Lower leg skin (tissue), 4 donors: Measurements from ENCODE around the gene FOXL2. TPM values are rescaled to one million over a fixed set of nuclear protein-coding genes. Genes with fewer than 3 reads are reported as not detected.

Experiments used
- DNase-seq, 2 donors: peaks; one replicate each; pipeline ENCODE4 v3.0.0-alpha.2; 2019; ENCODE audit warnings: low spot score in 2 of 2
- H3K4me3 ChIP-seq: fragments of 200-600 bp; sonication (generic); 2 replicates; pipeline ENCODE4 v1.5.1; 2017; ENCODE audit warnings: mild to moderate bottlenecking, low read depth; ENCODE audit not compliant: poor library complexity, severe bottlenecking
- POLR2A ChIP-seq, 2 donors: fragments of 450-650 bp; IDR thresholded peaks; one replicate each; pipeline ENCODE4 v1.6.1; 2016 to 2017; ENCODE audit warnings: antibody characterized with exemption in 2 of 2, mild to moderate bottlenecking in 1 of 2, moderate library complexity in 1 of 2
- WGBS, 2 donors: methylation state at CpG; one replicate each; pipeline ENCODE4 v1.1.5; 2018; 5-methylcytosine and 5-hydroxymethylcytosine counted together
- intact Hi-C: fragments of 100-400 bp; cut with DNase I; formaldehyde crosslinking; loops from one replicate; pipeline ENCODE4 v1.15.0; 2023; ENCODE audit warnings: low total_unique reads
- total RNA-seq, 4 donors: library from RNA; depleted of rRNA; stranded (reverse); fragments of >200 nt; gene quantifications; one replicate each; pipeline ENCODE4 v1.1.0, GENCODE V29; 2016
- TF ChIP-seq, protein P1 (sequence below), 3 donors: fragments of 450-650 bp; IDR thresholded peaks; one replicate each; pipeline ENCODE4 v1.5.1; 2016; ENCODE audit warnings: antibody characterized with exemption in 3 of 3, mild to moderate bottlenecking in 3 of 3, moderate library complexity in 2 of 3

The FOXL2 gene
- total RNA-seq, 4 donors from 2014 or later, result not detected

DNA sequence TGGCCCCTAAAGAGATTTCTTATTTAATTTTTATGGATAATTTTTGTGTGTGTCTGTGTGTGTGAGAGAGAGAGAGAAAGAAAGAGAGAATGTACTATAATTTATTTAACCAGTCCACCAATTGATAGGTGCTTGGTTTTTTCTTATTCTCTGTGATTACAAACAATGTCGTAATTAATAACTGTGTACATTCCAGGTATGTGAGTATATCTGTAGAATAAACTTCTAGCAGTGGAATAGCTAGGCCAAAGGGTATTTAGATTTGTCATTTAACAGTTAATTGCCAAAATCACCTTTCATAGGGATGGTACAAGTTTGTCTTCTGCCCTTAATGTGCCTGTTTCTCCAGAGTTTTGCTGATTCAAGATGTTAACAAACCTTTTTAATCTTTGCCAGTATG, 35.3 kb downstream of the FOXL2 start:
- no peak overlapping the region for H3K4me3 ChIP-seq
- TF ChIP-seq, protein P1, sequence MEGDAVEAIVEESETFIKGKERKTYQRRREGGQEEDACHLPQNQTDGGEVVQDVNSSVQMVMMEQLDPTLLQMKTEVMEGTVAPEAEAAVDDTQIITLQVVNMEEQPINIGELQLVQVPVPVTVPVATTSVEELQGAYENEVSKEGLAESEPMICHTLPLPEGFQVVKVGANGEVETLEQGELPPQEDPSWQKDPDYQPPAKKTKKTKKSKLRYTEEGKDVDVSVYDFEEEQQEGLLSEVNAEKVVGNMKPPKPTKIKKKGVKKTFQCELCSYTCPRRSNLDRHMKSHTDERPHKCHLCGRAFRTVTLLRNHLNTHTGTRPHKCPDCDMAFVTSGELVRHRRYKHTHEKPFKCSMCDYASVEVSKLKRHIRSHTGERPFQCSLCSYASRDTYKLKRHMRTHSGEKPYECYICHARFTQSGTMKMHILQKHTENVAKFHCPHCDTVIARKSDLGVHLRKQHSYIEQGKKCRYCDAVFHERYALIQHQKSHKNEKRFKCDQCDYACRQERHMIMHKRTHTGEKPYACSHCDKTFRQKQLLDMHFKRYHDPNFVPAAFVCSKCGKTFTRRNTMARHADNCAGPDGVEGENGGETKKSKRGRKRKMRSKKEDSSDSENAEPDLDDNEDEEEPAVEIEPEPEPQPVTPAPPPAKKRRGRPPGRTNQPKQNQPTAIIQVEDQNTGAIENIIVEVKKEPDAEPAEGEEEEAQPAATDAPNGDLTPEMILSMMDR (IDR thresholded peaks at IDR 0.05), result no peak
- TF ChIP-seq POLR2A (IDR thresholded peaks at IDR 0.05), result no peak
- 88 to 89% methylated on average over 1 of the region's 1 CpG for WGBS, 2 donors
- intact Hi-C loops, result no loop called here
- DNase-seq, result no peak

- no peak for DNase-seq
- TF ChIP-seq POLR2A (IDR thresholded peaks at IDR 0.05), result no peak
- TF ChIP-seq, protein P1 (IDR thresholded peaks at IDR 0.05), result no peak
- H3K4me3 ChIP-seq, result no peak overlapping the region
- intact Hi-C loops, result no loop called here
Observed at GRCh38 chr3:138909904-138910303, 37.0 kb downstream of the FOXL2 start.

DNA sequence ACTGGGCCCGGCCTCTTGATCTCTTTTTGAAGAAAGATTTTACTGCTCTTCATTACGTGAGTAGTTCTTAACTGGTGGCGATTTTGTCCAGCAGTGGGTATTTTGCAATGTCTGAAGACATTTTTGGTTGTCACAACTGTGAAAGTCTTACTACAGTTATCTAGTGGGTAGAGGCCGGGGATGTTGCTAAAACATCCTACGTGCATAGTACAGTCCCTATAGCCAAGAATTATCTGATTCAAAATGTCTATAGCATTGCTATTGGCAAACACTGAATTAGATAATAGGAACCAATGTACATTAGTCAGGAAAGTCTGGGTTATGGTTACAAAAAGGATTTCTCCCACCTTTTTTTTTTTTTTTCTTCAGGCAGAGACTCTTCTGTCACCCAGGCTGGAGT, 38.1 kb downstream of the FOXL2 start:
- intact Hi-C loops, result no loop called here
- TF ChIP-seq, protein P1 (IDR thresholded peaks at IDR 0.05), result no peak
- DNase-seq, result no peak
- no peak overlapping the region for H3K4me3 ChIP-seq
- WGBS, 2 donors, result 93 to 97% methylated on average over 5 of the region's 5 CpGs

- 86 to 95% methylated on average over 3 of the region's 3 CpGs for WGBS, 2 donors
- intact Hi-C loops, result no loop called here
- H3K4me3 ChIP-seq, result no peak overlapping the region
- no peak for TF ChIP-seq POLR2A (IDR thresholded peaks at IDR 0.05)
- TF ChIP-seq, protein P1 (IDR thresholded peaks at IDR 0.05), result no peak
- DNase-seq, result no peak
Observed at GRCh38 chr3:138907539-138907938, 39.4 kb downstream of the FOXL2 start.

DNA sequence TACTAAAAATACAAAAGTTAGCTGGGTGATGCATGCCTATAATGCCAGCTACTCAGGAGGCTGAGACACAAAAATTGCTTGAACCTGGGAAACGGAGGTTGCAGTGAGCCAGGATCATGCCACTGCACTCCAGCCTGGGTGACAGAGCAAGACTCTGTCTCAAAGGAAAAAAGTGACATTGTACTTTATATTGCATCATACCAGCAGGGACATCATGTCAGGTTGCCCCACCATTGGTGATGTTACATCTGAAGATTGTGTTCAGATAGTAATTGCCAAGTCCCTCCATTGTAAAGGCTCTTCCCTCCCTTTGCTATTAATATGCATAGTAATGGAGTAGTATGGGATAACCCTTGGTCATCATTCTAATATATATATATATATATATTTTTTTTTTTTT, 44.8 kb downstream of the FOXL2 start:
- DNase-seq, result no peak
- intact Hi-C loops, result no loop called here
- H3K4me3 ChIP-seq, result no peak overlapping the region
- TF ChIP-seq, protein P1 (IDR thresholded peaks at IDR 0.05), result no peak
- no peak for TF ChIP-seq POLR2A (IDR thresholded peaks at IDR 0.05)
- WGBS, 2 donors, result 71 to 95% methylated on average over 1 of the region's 1 CpG

DNA sequence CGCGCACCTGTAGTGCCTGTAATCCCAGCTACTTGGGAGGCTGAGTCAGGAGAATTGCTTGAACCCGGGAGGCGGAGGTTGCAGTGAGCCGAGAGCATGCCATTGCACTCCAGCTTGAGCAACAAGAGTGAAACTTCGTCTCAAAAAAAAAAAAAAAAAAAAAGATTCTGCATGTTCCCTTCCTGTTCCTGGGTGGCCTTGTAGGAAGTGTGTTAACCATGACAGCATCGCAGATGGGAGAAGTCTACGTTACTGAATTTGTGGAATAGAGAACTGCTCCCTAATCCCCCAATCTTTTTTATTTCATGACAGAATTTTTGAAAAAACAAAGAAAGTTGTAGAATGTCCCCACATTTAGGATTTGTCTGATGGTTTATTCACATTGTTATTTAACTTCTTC, 45.4 kb downstream of the FOXL2 start:
- DNase-seq, result no peak
- TF ChIP-seq POLR2A (IDR thresholded peaks at IDR 0.05), result no peak
- TF ChIP-seq, protein P1 (IDR thresholded peaks at IDR 0.05), result no peak
- intact Hi-C loops, result no loop called here
- H3K4me3 ChIP-seq, result no peak overlapping the region
- 60 to 73% methylated on average over 8 of the region's 8 CpGs for WGBS, 2 donors
